WI38 (cell line): Measurements from ENCODE around the gene PLXNB2.

ENCODE experiments used
- H3K4me3 ChIP-seq: 2 replicates; pipeline ENCODE4 v1.5.1; 2011; ENCODE audit warnings: low read depth, mild to moderate bottlenecking, control low read depth, low read length
- CTCF ChIP-seq: IDR thresholded peaks from 2 replicates; pipeline ENCODE4 v1.5.1; 2012; ENCODE audit warnings: low read depth, mild to moderate bottlenecking, control low read depth, low read length

Gene PLXNB2

GRCh38 chr22:50232481-50233151 lies 74.8 kb downstream of the PLXNB2 start:
- TF ChIP-seq CTCF = no peak
- H3K4me3 ChIP-seq = no peak overlapping the region

- no peak for TF ChIP-seq CTCF
- H3K4me3 ChIP-seq = no peak overlapping the region
These were observed 78.1 kb downstream of the PLXNB2 start for GRCh38 chr22:50229370-50229769.

- no peak overlapping the region for H3K4me3 ChIP-seq
- no peak for TF ChIP-seq CTCF
These were observed 79.1 kb downstream of the PLXNB2 start for GRCh38 chr22:50228366-50228765.

GRCh38 chr22:50227579-50228215 lies 79.7 kb downstream of the PLXNB2 start:
- TF ChIP-seq CTCF = no peak
- H3K4me3 ChIP-seq = no peak overlapping the region

GRCh38 chr22:50226875-50227165 lies 80.6 kb downstream of the PLXNB2 start:
- TF ChIP-seq CTCF = no peak
- no peak overlapping the region for H3K4me3 ChIP-seq

GRCh38 chr22:50226063-50226874 lies 81.2 kb downstream of the PLXNB2 start:
- TF ChIP-seq CTCF = no peak
- H3K4me3 ChIP-seq = no peak overlapping the region
